Measurements from ENCODE around the gene ACTL8.
A peak's percentile ranks its signal among the peaks of the same experiment; 100 is the strongest.

Gene ACTL8

GRCh38 chr1:17839641-17840196 lies 84.6 kb downstream of the ACTL8 start:
- Histone ChIP-seq H3K9me3 (replicated peaks in 1 of 2; ENCODE audit: control insufficient read depth in 2 of 2, insufficient read depth in 1 of 2, low read depth in 1 of 2, low read length in 2 of 2) (no peaks in the 10 kb centered on the region), H3K27me3 (ENCODE audit: control insufficient read depth in 3 of 3, insufficient read depth in 3 of 3, low read depth in 1 of 3, low read length in 3 of 3) (peaks cover 0 to 5% (median 0%) of the 10 kb centered on the region in 3 experiments)
- WGBS, 2 donors (ENCODE audit: extremely low coverage in 2 of 2, insufficient read length in 2 of 2, insufficient replicate concordance in 1 of 2): no CpG with 5 or more reads among the region's 8 CpGs

GRCh38 chr1:17841944-17842343 lies 86.8 kb downstream of the ACTL8 start:
- WGBS, 2 donors (ENCODE audit: extremely low coverage in 2 of 2, insufficient read length in 2 of 2, insufficient replicate concordance in 1 of 2): no CpG with 5 or more reads among the region's 2 CpGs

More at GRCh38 chr1:17839641-17840196, 84.6 kb downstream of the ACTL8 start:
- DNase-seq (ENCODE audit: low spot score): no peak
- Histone ChIP-seq H2BK5ac (ENCODE audit: low read length) (no peak overlapping the region), H2AFZ (ENCODE audit: low read length) (no peak overlapping the region), H2AK5ac (ENCODE audit: low read depth, low read length) (no peak overlapping the region), H2BK120ac (ENCODE audit: low read depth, low read length) (no peak overlapping the region), H2BK15ac (ENCODE audit: low read length) (no peak overlapping the region), H3K36me3 (replicated peaks in 1 of 2; ENCODE audit: control insufficient read depth in 2 of 2, insufficient read depth in 2 of 2, low read length in 2 of 2) (no peaks in the 10 kb centered on the region), H3K18ac (ENCODE audit: low read length) (no peak overlapping the region), H4K8ac (ENCODE audit: low read depth, low read length) (no peak overlapping the region), H3K14ac (ENCODE audit: low read length) (no peak overlapping the region), H3K9ac (ENCODE audit: low read depth, low read length, poor library complexity) (no peak overlapping the region), H3K4me1 (ENCODE audit: control insufficient read depth in 2 of 2, insufficient read depth in 1 of 2, low read depth in 1 of 2, low read length in 2 of 2) (no peaks in the 10 kb centered on the region), H4K91ac (ENCODE audit: low read depth, low read length, poor library complexity) (no peak overlapping the region), H3K79me1 (ENCODE audit: low read depth, low read length) (no peaks in the 10 kb centered on the region), H3K4ac (ENCODE audit: low read length) (no peak overlapping the region), H3K23ac (ENCODE audit: low read depth, low read length, poor library complexity) (no peak overlapping the region), H3K27ac (replicated peaks; ENCODE audit: low read length) (no peak overlapping the region), H2BK12ac (ENCODE audit: low read length) (no peak overlapping the region), H3K4me3 (ENCODE audit: low read length in 2 of 2) (no peak overlapping the region), H3K4me2 (ENCODE audit: insufficient read depth, low read length, poor library complexity, severe bottlenecking) (no peak overlapping the region)

DNA sequence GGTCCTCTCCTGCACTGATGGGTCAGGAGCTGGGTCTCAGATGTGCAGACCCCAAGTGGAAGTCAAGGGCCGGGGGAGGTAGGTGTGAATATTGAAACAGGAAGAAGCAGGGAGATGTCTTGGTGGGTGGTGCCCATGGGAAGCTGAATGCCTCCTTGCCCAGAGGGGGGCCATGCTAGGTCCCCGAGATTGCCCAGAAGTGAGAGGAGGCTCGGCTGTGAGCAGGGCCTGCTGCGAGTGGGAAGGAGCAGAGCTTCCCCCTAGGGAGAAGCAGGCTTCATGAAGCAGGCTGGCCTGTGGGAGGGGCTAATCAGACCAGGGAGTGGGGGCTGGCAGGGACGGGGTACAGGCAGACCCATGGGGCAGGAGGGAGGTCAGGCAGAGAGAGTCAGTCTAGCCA lies 87.6 kb downstream of the ACTL8 start:
- Histone ChIP-seq H3K79me1 (ENCODE audit: low read depth, low read length) (no peaks in the 10 kb centered on the region), H3K27me3 (ENCODE audit: control insufficient read depth in 3 of 3, insufficient read depth in 3 of 3, low read depth in 1 of 3, low read length in 3 of 3) (peaks cover 0 to 5% (median 0%) of the 10 kb centered on the region in 3 experiments), H3K23ac (ENCODE audit: low read depth, low read length, poor library complexity) (no peak overlapping the region), H3K4me1 (ENCODE audit: control insufficient read depth in 2 of 2, insufficient read depth in 1 of 2, low read depth in 1 of 2, low read length in 2 of 2) (no peaks in the 10 kb centered on the region), H4K91ac (ENCODE audit: low read depth, low read length, poor library complexity) (no peak overlapping the region), H2BK120ac (ENCODE audit: low read depth, low read length) (no peak overlapping the region), H3K18ac (ENCODE audit: low read length) (no peak overlapping the region), H3K4me3 (ENCODE audit: low read length in 2 of 2) (no peak overlapping the region), H2AFZ (ENCODE audit: low read length) (no peak overlapping the region), H3K27ac (replicated peaks; ENCODE audit: low read length) (no peak overlapping the region), H2BK5ac (ENCODE audit: low read length) (no peak overlapping the region), H3K4me2 (ENCODE audit: insufficient read depth, low read length, poor library complexity, severe bottlenecking) (no peak overlapping the region), H3K36me3 (replicated peaks in 1 of 2; ENCODE audit: control insufficient read depth in 2 of 2, insufficient read depth in 2 of 2, low read length in 2 of 2) (no peaks in the 10 kb centered on the region), H3K14ac (ENCODE audit: low read length) (no peak overlapping the region), H2BK12ac (ENCODE audit: low read length) (no peak overlapping the region), H3K9ac (ENCODE audit: low read depth, low read length, poor library complexity) (no peak overlapping the region), H2AK5ac (ENCODE audit: low read depth, low read length) (no peak overlapping the region), H4K8ac (ENCODE audit: low read depth, low read length) (no peak overlapping the region), H3K9me3 (replicated peaks in 1 of 2; ENCODE audit: control insufficient read depth in 2 of 2, insufficient read depth in 1 of 2, low read depth in 1 of 2, low read length in 2 of 2) (no peaks in the 10 kb centered on the region), H3K4ac (ENCODE audit: low read length) (no peak overlapping the region), H2BK15ac (ENCODE audit: low read length) (no peak overlapping the region)
- no CpG with 5 or more reads among the region's 5 CpGs for WGBS, 2 donors (ENCODE audit: extremely low coverage in 2 of 2, insufficient read length in 2 of 2, insufficient replicate concordance in 1 of 2)
- no peak for DNase-seq (ENCODE audit: low spot score)

More at GRCh38 chr1:17841944-17842343, 86.8 kb downstream of the ACTL8 start:
- no peak overlapping the region for H4K91ac ChIP-seq (ENCODE audit: low read depth, low read length, poor library complexity)
- no peak overlapping the region for H2BK15ac ChIP-seq (ENCODE audit: low read length)
- no peaks in the 10 kb centered on the region for H3K4me1 ChIP-seq (ENCODE audit: control insufficient read depth in 2 of 2, insufficient read depth in 1 of 2, low read depth in 1 of 2, low read length in 2 of 2)
- H3K27ac ChIP-seq (replicated peaks; ENCODE audit: low read length): no peak overlapping the region
- H2BK120ac ChIP-seq (ENCODE audit: low read depth, low read length): no peak overlapping the region
- peaks cover 0 to 5% (median 0%) of the 10 kb centered on the region in 3 experiments for H3K27me3 ChIP-seq (ENCODE audit: control insufficient read depth in 3 of 3, insufficient read depth in 3 of 3, low read depth in 1 of 3, low read length in 3 of 3)
- no peak for DNase-seq (ENCODE audit: low spot score)
- H3K36me3 ChIP-seq (replicated peaks in 1 of 2; ENCODE audit: control insufficient read depth in 2 of 2, insufficient read depth in 2 of 2, low read length in 2 of 2): no peaks in the 10 kb centered on the region
- no peak overlapping the region for H2BK5ac ChIP-seq (ENCODE audit: low read length)
- no peak overlapping the region for H3K4me2 ChIP-seq (ENCODE audit: insufficient read depth, low read length, poor library complexity, severe bottlenecking)
- H2AK5ac ChIP-seq (ENCODE audit: low read depth, low read length): no peak overlapping the region
- no peak overlapping the region for H2AFZ ChIP-seq (ENCODE audit: low read length)
- H3K9ac ChIP-seq (ENCODE audit: low read depth, low read length, poor library complexity): no peak overlapping the region
- no peaks in the 10 kb centered on the region for H3K79me1 ChIP-seq (ENCODE audit: low read depth, low read length)
- H3K14ac ChIP-seq (ENCODE audit: low read length): no peak overlapping the region
- H3K23ac ChIP-seq (ENCODE audit: low read depth, low read length, poor library complexity): no peak overlapping the region
- no peak overlapping the region for H4K8ac ChIP-seq (ENCODE audit: low read depth, low read length)
- no peak overlapping the region for H2BK12ac ChIP-seq (ENCODE audit: low read length)
- H3K9me3 ChIP-seq (replicated peaks in 1 of 2; ENCODE audit: control insufficient read depth in 2 of 2, insufficient read depth in 1 of 2, low read depth in 1 of 2, low read length in 2 of 2): no peaks in the 10 kb centered on the region
- H3K4ac ChIP-seq (ENCODE audit: low read length): no peak overlapping the region
- H3K4me3 ChIP-seq (ENCODE audit: low read length in 2 of 2): no peak overlapping the region
- H3K18ac ChIP-seq (ENCODE audit: low read length): no peak overlapping the region

DNA sequence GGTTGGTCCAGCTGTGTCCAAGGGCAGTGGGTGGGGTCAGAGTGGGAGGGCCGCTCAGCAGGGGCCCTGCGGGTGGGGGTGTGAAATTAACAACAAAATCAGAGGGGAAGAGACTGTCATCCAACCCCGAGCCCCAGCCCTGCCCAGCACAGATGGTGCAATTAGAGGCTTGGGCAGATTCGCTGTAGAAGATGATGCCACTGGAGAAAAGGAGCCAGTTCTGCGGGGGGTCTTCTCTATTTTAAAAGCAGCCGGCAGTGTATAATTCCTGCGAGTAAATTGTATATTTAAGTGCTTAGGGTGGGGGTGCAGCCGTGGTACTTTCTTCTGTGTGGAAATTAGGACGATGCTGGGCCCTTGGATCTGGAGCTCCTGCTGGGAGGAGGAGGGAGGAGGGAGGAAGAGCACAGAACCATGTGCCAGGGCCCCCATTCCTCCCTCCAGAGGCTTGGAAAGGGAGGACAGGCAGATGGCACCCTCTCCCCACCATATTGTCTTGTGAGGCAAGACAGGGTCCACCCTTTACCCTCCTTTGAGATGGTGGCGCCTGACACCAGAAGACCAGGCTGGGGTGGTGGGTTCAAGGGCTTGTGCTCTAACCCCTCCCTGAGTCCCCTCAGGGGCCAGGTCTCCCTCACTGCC lies 89.2 kb downstream of the ACTL8 start:
- Histone ChIP-seq H3K23ac (ENCODE audit: low read depth, low read length, poor library complexity) (no peak overlapping the region), H2BK15ac (ENCODE audit: low read length) (no peak overlapping the region), H3K9me3 (replicated peaks in 1 of 2; ENCODE audit: control insufficient read depth in 2 of 2, insufficient read depth in 1 of 2, low read depth in 1 of 2, low read length in 2 of 2) (no peaks in the 10 kb centered on the region), H2BK5ac (ENCODE audit: low read length) (peak overlapping the region; percentile 31), H3K36me3 (replicated peaks in 1 of 2; ENCODE audit: control insufficient read depth in 2 of 2, insufficient read depth in 2 of 2, low read length in 2 of 2) (no peaks in the 10 kb centered on the region), H3K4me3 (ENCODE audit: low read length in 2 of 2) (no peak overlapping the region), H3K18ac (ENCODE audit: low read length) (no peak overlapping the region), H2AFZ (ENCODE audit: low read length) (no peak overlapping the region), H3K4ac (ENCODE audit: low read length) (no peak overlapping the region), H2BK12ac (ENCODE audit: low read length) (no peak overlapping the region), H3K9ac (ENCODE audit: low read depth, low read length, poor library complexity) (no peak overlapping the region), H3K14ac (ENCODE audit: low read length) (no peak overlapping the region), H3K27ac (replicated peaks; ENCODE audit: low read length) (no peak overlapping the region), H2BK120ac (ENCODE audit: low read depth, low read length) (no peak overlapping the region), H3K4me2 (ENCODE audit: insufficient read depth, low read length, poor library complexity, severe bottlenecking) (no peak overlapping the region), H3K27me3 (ENCODE audit: control insufficient read depth in 3 of 3, insufficient read depth in 3 of 3, low read depth in 1 of 3, low read length in 3 of 3) (no peaks in the 10 kb centered on the region), H2AK5ac (ENCODE audit: low read depth, low read length) (no peak overlapping the region), H3K4me1 (ENCODE audit: control insufficient read depth in 2 of 2, insufficient read depth in 1 of 2, low read depth in 1 of 2, low read length in 2 of 2) (no peaks in the 10 kb centered on the region), H4K8ac (ENCODE audit: low read depth, low read length) (no peak overlapping the region), H4K91ac (ENCODE audit: low read depth, low read length, poor library complexity) (no peak overlapping the region), H3K79me1 (ENCODE audit: low read depth, low read length) (no peaks in the 10 kb centered on the region)
- no peak for DNase-seq (ENCODE audit: low spot score)
- no CpG with 5 or more reads among the region's 10 CpGs for WGBS, 2 donors (ENCODE audit: extremely low coverage in 2 of 2, insufficient read length in 2 of 2, insufficient replicate concordance in 1 of 2)

Data from neuronal stem cell (in vitro differentiated cells).